Right lobe of liver (tissue), 6 donors: Measurements from ENCODE around the gene DCTN2. TPM values are rescaled to one million over a fixed set of nuclear protein-coding genes. Genes with fewer than 3 reads are reported as not detected.

ENCODE experiments used
- ATAC-seq, 4 donors: fragments of 200-7000 bp; cut with Tn5 transposase; one replicate each; pipeline ENCODE4 v1.9.1; 2020; ENCODE audit warnings: mild to moderate bottlenecking in 4 of 4, moderate library complexity in 4 of 4
- DNase-seq, 3 donors: peaks; one replicate each; pipeline ENCODE4 v3.0.0-alpha.2; 2020
- H3K27ac ChIP-seq, 3 donors: fragments of 200-600 bp; one replicate each; pipeline ENCODE4 v1.8.0; 2022
- H3K27me3 ChIP-seq, 2 donors: fragments of 200-600 bp; one replicate each; pipeline ENCODE4 v1.8.0; 2022
- H3K36me3 ChIP-seq, 4 donors: fragments of 200-600 bp; sonication (generic) in 1 of 4; one replicate each; pipeline versions ENCODE4 v1.5.1 to v1.8.0; 2017 to 2022; ENCODE audit warnings: control low read depth in 1 of 4
- H3K4me1 ChIP-seq, 4 donors: fragments of 200-600 bp; sonication (generic) in 1 of 4; one replicate each; pipeline versions ENCODE4 v1.5.1 to v1.8.0; 2017 to 2022; ENCODE audit warnings: control low read depth in 1 of 4
- H3K4me3 ChIP-seq, 3 donors: fragments of 200-600 bp; one replicate each; pipeline ENCODE4 v1.8.0; 2022
- H3K9me3 ChIP-seq, 4 donors: fragments of 200-600 bp; sonication (generic) in 1 of 4; one replicate each; pipeline versions ENCODE4 v1.5.1 to v1.8.0; 2017 to 2022; ENCODE audit warnings: control low read depth in 1 of 4
- POLR2A ChIP-seq: fragments of 450-650 bp; IDR thresholded peaks from one replicate; pipeline ENCODE4 v1.6.1; 2017; ENCODE audit warnings: antibody characterized with exemption, mild to moderate bottlenecking
- WGBS: methylation state at CpG from one replicate; pipeline ENCODE4 v1.1.6; 2018; ENCODE audit warnings: low coverage, low lambda C conversion rate; ENCODE audit not compliant: insufficient coverage; ENCODE audit errors: missing lambda C conversion rate; 5-methylcytosine and 5-hydroxymethylcytosine counted together
- intact Hi-C, 2 donors: fragments of 100-400 bp; cut with DNase I; formaldehyde crosslinking; loops; one replicate each; pipeline versions ENCODE4 v1.11.2 to v1.14.1; 2022
- total RNA-seq, 6 experiments: library from RNA; depleted of rRNA in 2 of 6; stranded (reverse); fragments of >200 nt in 2 of 6; fragmentation: NEBNext Ultra II Directional in 3 of 6; extraction: Animal tissue kit (Norgen Biotek cat#: 25700) in 3 of 6; gene quantifications; one replicate each; pipeline versions ENCODE4 v1.1.0 to v1.2.4, GENCODE V29; 2016 to 2023
- TF ChIP-seq, protein P1 (sequence below), 4 donors: fragments of 200-600 bp in 3 of 4; fragments of 450-650 bp in 1 of 4; IDR thresholded peaks; one replicate each; pipeline versions ENCODE4 v1.5.1 to v1.8.0; 2016 to 2022; ENCODE audit warnings: antibody characterized with exemption in 4 of 4, mild to moderate bottlenecking in 2 of 4
- donor health status: DM: no; HTN: yes; CAD: no.
- donor health status: DM: no; HTN: no; CAD: no.
- donor health status: DM: no; HTN: no; CAD: no.
- donor health status: DM: no; HTN: yes; CAD: no.
- donor health status: DM: no; HTN: yes; CAD: no.

The DCTN2 gene
- total RNA-seq, 6 experiments from 2014 or later = 28.4 to 80.0 (median 36.0) TPM

GRCh38 chr12:57558864-57559263 lies 11.9 kb upstream of the DCTN2 start:
- H3K27me3 ChIP-seq = no peaks in the 10 kb centered on the region
- intact Hi-C loops = no loop called here
- no peak for DNase-seq
- WGBS = 76% methylated on average over 4 of the region's 4 CpGs
- ATAC-seq = no peak
- H3K4me3 ChIP-seq = no peak overlapping the region
- H3K36me3 ChIP-seq = no peaks in the 10 kb centered on the region
- H3K9me3 ChIP-seq = no peaks in the 10 kb centered on the region
- H3K27ac ChIP-seq = no peak overlapping the region
- H3K4me1 ChIP-seq = no peaks in the 10 kb centered on the region
- TF ChIP-seq, protein P1, sequence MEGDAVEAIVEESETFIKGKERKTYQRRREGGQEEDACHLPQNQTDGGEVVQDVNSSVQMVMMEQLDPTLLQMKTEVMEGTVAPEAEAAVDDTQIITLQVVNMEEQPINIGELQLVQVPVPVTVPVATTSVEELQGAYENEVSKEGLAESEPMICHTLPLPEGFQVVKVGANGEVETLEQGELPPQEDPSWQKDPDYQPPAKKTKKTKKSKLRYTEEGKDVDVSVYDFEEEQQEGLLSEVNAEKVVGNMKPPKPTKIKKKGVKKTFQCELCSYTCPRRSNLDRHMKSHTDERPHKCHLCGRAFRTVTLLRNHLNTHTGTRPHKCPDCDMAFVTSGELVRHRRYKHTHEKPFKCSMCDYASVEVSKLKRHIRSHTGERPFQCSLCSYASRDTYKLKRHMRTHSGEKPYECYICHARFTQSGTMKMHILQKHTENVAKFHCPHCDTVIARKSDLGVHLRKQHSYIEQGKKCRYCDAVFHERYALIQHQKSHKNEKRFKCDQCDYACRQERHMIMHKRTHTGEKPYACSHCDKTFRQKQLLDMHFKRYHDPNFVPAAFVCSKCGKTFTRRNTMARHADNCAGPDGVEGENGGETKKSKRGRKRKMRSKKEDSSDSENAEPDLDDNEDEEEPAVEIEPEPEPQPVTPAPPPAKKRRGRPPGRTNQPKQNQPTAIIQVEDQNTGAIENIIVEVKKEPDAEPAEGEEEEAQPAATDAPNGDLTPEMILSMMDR (IDR thresholded peaks at IDR 0.05) = no peak
- no peak for TF ChIP-seq POLR2A

GRCh38 chr12:57554897-57555296 lies 7.9 kb upstream of the DCTN2 start:
- no peak for ATAC-seq
- peaks cover 0 to 8% of the 10 kb centered on the region in 2 donors for H3K27me3 ChIP-seq
- H3K4me3 ChIP-seq = no peak overlapping the region
- H3K9me3 ChIP-seq = no peaks in the 10 kb centered on the region
- intact Hi-C loops = no loop called here
- no peaks in the 10 kb centered on the region for H3K36me3 ChIP-seq
- no CpG with 5 or more reads among the region's 1 CpG for WGBS
- no peak for DNase-seq
- H3K4me1 ChIP-seq = no peaks in the 10 kb centered on the region
- H3K27ac ChIP-seq = no peak overlapping the region
- TF ChIP-seq, protein P1 (IDR thresholded peaks at IDR 0.05) = no peak
- TF ChIP-seq POLR2A = no peak

DNA sequence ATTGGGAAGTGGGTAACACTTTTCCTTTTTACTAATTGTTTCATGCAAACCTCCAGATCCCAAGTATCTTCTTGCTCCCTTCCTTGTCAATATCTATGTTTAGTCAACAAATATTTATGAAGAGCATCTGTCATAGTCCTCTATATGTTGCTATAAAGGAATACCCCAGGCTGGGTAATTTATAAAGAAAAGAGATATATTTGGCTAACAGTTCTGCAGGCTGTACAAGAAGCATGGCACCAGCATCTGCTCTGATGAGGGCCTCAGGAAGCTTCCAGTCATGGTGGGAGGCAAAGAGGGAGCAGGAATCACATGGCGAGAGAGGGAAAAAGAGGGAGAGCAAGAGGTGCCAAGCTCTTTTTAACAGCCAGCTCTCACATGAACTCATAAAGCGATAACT lies 7.5 kb upstream of the DCTN2 start:
- Histone ChIP-seq H3K4me3 (no peak overlapping the region), H3K27me3 (peaks cover 0 to 10% of the 10 kb centered on the region in 2 donors), H3K27ac (no peak overlapping the region), H3K36me3 (no peaks in the 10 kb centered on the region), H3K9me3 (no peaks in the 10 kb centered on the region), H3K4me1 (no peaks in the 10 kb centered on the region)
- TF ChIP-seq, protein P1 (IDR thresholded peaks at IDR 0.05) = no peak
- no peak for TF ChIP-seq POLR2A
- ATAC-seq (no peak), DNase-seq (no peak)
- 80% methylated on average over 1 of the region's 2 CpGs for WGBS
- intact Hi-C loops = no loop called here

- Histone ChIP-seq H3K36me3 (no peaks in the 10 kb centered on the region), H3K27me3 (peaks cover 0 to 12% of the 10 kb centered on the region in 2 donors), H3K4me3 (no peak overlapping the region), H3K4me1 (no peaks in the 10 kb centered on the region), H3K9me3 (no peaks in the 10 kb centered on the region), H3K27ac (no peak overlapping the region)
- DNase-seq = no peak
- 67% methylated on average over 6 of the region's 7 CpGs for WGBS
- TF ChIP-seq POLR2A = no peak
- TF ChIP-seq, protein P1 (IDR thresholded peaks at IDR 0.05) = no peak
- no peak for ATAC-seq
- intact Hi-C loops = no loop called here
These were observed 6.6 kb upstream of the DCTN2 start for GRCh38 chr12:57553343-57554202.
